Fibroblast of villous mesenchyme (primary cell): Measurements from ENCODE around the gene UNC13C. TPM values are rescaled to one million over a fixed set of nuclear protein-coding genes. Genes with fewer than 3 reads are reported as not detected.

Experiments
- DNase-seq: peaks from one replicate; pipeline ENCODE4 v3.0.0-alpha.2; 2010; ENCODE audit warnings: low read depth
- H3K4me3 ChIP-seq: 2 replicates; pipeline ENCODE4 v1.5.1; 2011; ENCODE audit warnings: low read depth, mild to moderate bottlenecking, low read length
- total RNA-seq: library from RNA; depleted of rRNA; stranded (reverse); fragments of >200 nt; gene quantifications from 2 replicates; pipeline ENCODE4 v1.2.3, GENCODE V29; 2012
- TF ChIP-seq, protein P1 (sequence below): IDR thresholded peaks from 2 replicates; pipeline ENCODE4 v1.5.1; 2012; ENCODE audit warnings: low read depth, mild to moderate bottlenecking, low read length; ENCODE audit not compliant: insufficient read depth

UNC13C gene
- total RNA-seq, 1 donor, result not detected

DNA sequence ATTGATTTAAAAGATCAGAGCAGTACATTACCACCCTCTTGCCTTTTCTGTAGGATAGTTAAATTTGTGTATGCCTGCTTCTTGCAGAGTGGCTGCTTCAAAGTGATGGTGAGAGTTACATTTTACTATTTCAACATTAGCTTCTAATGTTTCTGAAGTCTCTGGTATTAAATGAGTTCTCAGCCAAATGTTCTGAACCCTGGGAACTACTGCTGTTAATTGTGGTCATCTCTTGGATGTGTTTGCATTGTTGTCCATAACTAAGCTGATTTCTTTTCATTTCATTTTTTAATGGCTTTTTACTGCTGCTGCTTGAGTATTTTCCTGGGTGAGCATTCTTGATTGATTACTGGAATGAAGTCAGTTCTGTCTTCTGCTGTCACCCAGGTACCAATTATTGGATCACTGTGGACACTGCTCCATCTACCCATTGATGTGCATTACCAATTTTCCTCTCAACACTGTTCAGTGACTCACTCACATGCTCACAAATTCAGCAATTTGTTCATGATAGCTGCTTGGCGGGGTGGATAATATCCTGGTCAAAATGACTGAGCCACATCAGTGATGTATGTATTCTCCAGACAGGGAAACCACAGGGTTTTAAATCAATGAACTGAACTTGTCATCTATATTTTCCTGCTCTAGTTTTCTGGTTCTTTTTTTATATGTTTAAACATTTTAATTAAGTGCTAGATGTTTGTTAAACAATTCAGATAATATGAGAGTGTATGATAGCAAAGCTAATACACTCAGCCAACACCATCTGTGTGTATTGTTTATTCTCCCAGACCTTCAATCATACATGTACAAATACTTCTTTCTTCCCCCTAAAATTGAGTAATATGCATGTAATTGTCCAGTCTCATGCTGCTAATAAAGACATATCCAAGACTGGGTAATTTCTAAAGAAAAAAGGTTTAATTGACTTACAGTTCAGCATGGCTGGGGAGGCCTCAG is 630.9 kb downstream of the UNC13C start:
- no peak for DNase-seq
- TF ChIP-seq, protein P1, sequence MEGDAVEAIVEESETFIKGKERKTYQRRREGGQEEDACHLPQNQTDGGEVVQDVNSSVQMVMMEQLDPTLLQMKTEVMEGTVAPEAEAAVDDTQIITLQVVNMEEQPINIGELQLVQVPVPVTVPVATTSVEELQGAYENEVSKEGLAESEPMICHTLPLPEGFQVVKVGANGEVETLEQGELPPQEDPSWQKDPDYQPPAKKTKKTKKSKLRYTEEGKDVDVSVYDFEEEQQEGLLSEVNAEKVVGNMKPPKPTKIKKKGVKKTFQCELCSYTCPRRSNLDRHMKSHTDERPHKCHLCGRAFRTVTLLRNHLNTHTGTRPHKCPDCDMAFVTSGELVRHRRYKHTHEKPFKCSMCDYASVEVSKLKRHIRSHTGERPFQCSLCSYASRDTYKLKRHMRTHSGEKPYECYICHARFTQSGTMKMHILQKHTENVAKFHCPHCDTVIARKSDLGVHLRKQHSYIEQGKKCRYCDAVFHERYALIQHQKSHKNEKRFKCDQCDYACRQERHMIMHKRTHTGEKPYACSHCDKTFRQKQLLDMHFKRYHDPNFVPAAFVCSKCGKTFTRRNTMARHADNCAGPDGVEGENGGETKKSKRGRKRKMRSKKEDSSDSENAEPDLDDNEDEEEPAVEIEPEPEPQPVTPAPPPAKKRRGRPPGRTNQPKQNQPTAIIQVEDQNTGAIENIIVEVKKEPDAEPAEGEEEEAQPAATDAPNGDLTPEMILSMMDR, result no peak
- no peak overlapping the region for H3K4me3 ChIP-seq

DNA sequence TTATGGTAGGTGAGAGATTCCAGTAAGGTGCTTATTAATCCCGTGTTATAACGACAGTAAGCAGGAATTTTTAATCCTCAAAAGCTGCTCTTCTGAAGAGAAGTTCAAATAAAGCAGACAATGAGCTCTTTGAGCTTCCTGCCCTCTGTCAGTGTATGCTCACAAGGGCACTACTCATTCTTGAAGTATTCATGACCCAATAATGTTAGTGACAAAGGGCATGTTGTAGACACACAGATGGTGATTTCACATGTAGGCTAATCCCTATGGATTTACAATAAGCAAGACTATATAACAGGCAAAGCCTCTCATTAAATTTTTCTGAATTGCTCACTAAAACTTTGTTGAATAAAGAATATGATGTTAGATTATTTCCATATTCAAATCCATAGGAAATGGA is 639.9 kb downstream of the UNC13C start:
- TF ChIP-seq, protein P1, result no peak
- H3K4me3 ChIP-seq, result no peak overlapping the region
- DNase-seq, result no peak

DNA sequence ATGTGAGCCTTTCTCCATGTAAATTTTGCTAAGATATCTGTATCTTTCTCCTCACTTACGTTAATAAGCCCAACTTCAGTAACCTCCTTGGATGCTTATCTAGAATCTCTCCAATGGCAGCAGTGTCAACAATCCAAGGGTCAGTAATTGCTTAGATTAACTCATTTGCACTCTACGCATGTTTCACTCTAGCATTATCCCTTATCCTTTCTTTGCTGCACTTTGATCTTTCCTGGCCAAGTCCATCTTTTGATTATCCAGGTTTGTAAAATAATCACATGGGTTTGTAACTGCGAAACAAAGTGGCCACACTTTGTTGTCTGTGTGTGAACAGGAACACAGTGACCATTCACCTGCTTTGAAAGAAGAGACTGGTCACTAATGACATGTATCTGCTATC is 640.9 kb downstream of the UNC13C start:
- TF ChIP-seq, protein P1, result no peak
- H3K4me3 ChIP-seq, result no peak overlapping the region
- DNase-seq, result no peak

DNA sequence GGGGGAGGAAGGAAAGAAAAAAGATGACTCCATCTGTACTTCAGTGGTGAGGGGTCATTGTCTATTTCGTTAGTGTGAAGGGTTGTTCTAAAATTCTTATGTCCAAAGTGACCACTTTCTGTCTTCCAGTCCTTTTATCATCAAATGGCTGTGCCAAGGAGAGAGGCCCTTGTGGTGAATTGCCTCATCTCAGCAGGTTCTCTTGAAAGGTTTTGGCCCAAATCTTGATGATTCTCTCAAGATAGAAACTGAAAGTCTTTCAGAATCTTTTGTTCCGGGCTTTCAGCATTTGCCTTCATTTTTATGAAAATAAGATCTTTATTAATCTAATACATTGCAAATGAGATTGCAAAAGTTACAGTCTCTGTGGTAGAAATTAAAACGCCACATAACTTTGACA is 642.7 kb downstream of the UNC13C start:
- TF ChIP-seq, protein P1, result no peak
- no peak overlapping the region for H3K4me3 ChIP-seq
- DNase-seq, result no peak

DNA sequence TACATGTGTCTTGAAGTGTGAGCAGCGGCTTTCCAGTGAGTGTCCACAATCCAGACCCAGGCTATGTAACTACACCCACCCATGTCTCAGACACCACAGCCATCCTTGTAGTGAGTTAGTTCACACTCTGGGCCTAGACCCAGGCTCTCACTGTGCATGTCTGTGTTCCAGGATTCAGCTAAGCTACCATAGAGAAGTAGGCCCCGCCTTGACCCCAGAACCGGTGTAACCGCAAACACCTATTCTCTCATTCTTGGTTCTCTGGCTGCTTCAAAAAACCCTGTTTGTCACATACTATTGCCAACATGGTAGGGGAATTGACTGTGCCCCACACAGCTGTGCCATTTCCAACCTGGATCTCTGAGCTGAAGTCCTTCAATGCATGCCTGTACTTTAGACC is 657.9 kb downstream of the UNC13C start:
- DNase-seq, result no peak
- TF ChIP-seq, protein P1, result no peak
- H3K4me3 ChIP-seq, result no peak overlapping the region

DNA sequence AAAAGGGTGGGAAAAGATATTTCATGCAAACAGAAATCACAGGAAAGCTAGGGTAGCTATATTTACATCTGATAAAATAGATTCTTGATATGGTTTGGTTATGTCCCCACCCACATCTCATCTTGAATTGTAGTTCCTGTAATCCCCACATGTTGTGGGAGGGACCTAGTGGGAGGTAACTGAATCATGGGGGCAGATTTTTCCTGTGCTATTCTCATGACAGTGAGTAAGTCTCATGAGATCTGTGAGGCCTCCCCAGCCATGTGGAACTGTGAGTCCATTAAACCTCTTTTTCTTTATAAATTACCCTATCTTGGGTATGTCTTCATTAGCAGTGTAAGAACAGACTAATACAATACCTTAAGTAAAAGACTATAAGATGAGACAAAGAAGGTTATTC is 660.4 kb downstream of the UNC13C start:
- TF ChIP-seq, protein P1, result no peak
- no peak overlapping the region for H3K4me3 ChIP-seq
- peak; percentile 5 for DNase-seq

DNA sequence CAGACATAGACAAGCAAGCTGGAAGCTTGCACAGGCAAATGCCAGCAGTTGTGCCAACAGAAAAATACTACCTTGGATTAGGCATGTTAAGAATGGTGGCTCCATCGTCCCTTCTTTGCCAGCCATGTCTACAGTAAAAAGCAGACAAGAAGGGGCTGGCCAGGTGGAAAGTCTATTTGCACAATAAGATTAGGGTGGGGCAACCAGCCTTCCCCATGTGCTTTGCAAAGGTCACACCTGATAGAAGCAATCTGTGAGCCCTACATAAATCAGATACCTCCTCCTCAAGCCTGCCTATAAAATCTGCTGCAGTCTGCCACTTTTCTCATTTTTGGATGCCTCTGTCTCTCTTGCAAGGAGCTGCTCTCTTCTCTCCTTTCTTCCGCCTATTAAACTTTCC is 662.6 kb downstream of the UNC13C start:
- no peak for DNase-seq
- no peak overlapping the region for H3K4me3 ChIP-seq
- TF ChIP-seq, protein P1, result no peak
